ENCODE measurements around the gene TAAR2. TPM values are rescaled to one million over a fixed set of nuclear protein-coding genes. Genes with fewer than 3 reads are reported as not detected.
"Not testable (repeated sequence)": the region's sequence is repeated elsewhere in the genome, so short reads cannot be mapped to it uniquely, and the experiment has no call there.

Gene TAAR2
- total RNA-seq, 2 donors from 2014 or later, result not detected

GRCh38 chr6:132623106-132623845 lies 799 bp downstream of the TAAR2 start:
- ATAC-seq (no peak), DNase-seq (no peak)
- intact Hi-C loops (cut with DNase I, micrococcal nuclease), result no loop called here

GRCh38 chr6:132616677-132617076 lies 7.4 kb downstream of the TAAR2 start:
- intact Hi-C loops (cut with DNase I, micrococcal nuclease), result no loop called here
- ATAC-seq, result no peak
- DNase-seq, result no peak

- peak; percentile 19 for ATAC-seq
- no peak for DNase-seq
Measured at GRCh38 chr6:132614554-132614953, 9.5 kb downstream of the TAAR2 start.

GRCh38 chr6:132612449-132613108 lies 11.5 kb downstream of the TAAR2 start:
- intact Hi-C loops (cut with DNase I, micrococcal nuclease), result no loop called here
- no peak for DNase-seq
- peak; percentile 52 for ATAC-seq

More at GRCh38 chr6:132614554-132614953, 9.5 kb downstream of the TAAR2 start:
- intact Hi-C loops (cut with DNase I, micrococcal nuclease), result no loop called here

- intact Hi-C loops (cut with DNase I, micrococcal nuclease), result no loop called here
- DNase-seq (no peak), ATAC-seq (no peak)
Measured at GRCh38 chr6:132611616-132612015, 12.5 kb downstream of the TAAR2 start.

- intact Hi-C loops (cut with DNase I, micrococcal nuclease), result no loop called here
- DNase-seq (no peak), ATAC-seq (no peak)
Measured at GRCh38 chr6:132607544-132608233, 16.4 kb downstream of the TAAR2 start.

- intact Hi-C loops (cut with DNase I, micrococcal nuclease), result no loop called here
Measured at GRCh38 chr6:132604635-132605152, 19.4 kb downstream of the TAAR2 start.

GRCh38 chr6:132600900-132601299 lies 23.2 kb downstream of the TAAR2 start:
- intact Hi-C loops (cut with DNase I, micrococcal nuclease); DNase-seq; ATAC-seq: not testable (repeated sequence)

More at GRCh38 chr6:132604635-132605152, 19.4 kb downstream of the TAAR2 start:
- DNase-seq (no peak), ATAC-seq (peak; percentile 76)

- intact Hi-C loops (cut with DNase I, micrococcal nuclease), result no loop called here
Measured at GRCh38 chr6:132598473-132598872, 25.6 kb downstream of the TAAR2 start.

GRCh38 chr6:132596201-132596600 lies 27.9 kb downstream of the TAAR2 start:
- DNase-seq (no peak), ATAC-seq (no peak)
- intact Hi-C loops (cut with DNase I, micrococcal nuclease), result no loop called here

More at GRCh38 chr6:132598473-132598872, 25.6 kb downstream of the TAAR2 start:
- DNase-seq, result no peak
- peak; percentile 53 for ATAC-seq

GRCh38 chr6:132592855-132593254 lies 31.2 kb downstream of the TAAR2 start:
- intact Hi-C loops (cut with DNase I, micrococcal nuclease), result no loop called here
- no peak for DNase-seq
- no peak for ATAC-seq

GRCh38 chr6:132590362-132590761 lies 33.7 kb downstream of the TAAR2 start:
- DNase-seq (no peak), ATAC-seq (no peak)
- intact Hi-C loops (cut with DNase I, micrococcal nuclease), result no loop called here

GRCh38 chr6:132589454-132589853 lies 34.6 kb downstream of the TAAR2 start, which contains the start of gene TAAR5:
Gene TAAR5, minus strand, starts transcription at chr6:132589741. Its CDS starts 55 bp downstream, at chr6:132589686.
- DNase-seq (no peak), ATAC-seq (no peak)
- intact Hi-C loops (cut with DNase I, micrococcal nuclease), result no loop called here

GRCh38 chr6:132587424-132587823 lies 36.7 kb downstream of the TAAR2 start:
- DNase-seq (no peak), ATAC-seq (no peak)
- intact Hi-C loops (cut with DNase I, micrococcal nuclease), result no loop called here

GRCh38 chr6:132584698-132585097 lies 39.4 kb downstream of the TAAR2 start:
- intact Hi-C loops (cut with DNase I, micrococcal nuclease), result no loop called here
- ATAC-seq (no peak), DNase-seq (no peak)

- no peak for DNase-seq
- ATAC-seq, result no peak
- intact Hi-C loops (cut with DNase I, micrococcal nuclease), result no loop called here
Measured at GRCh38 chr6:132571774-132572173, 52.3 kb downstream of the TAAR2 start.

GRCh38 chr6:132570221-132570777 lies 53.8 kb downstream of the TAAR2 start, which contains the start of gene TAAR6:
Gene TAAR6, plus strand, starts transcription at chr6:132570322. Its CDS starts 0 bp downstream, at chr6:132570322.
- no peak for ATAC-seq

GRCh38 chr6:132569170-132569569 lies 54.9 kb downstream of the TAAR2 start:
- intact Hi-C loops (cut with DNase I, micrococcal nuclease), result no loop called here
- ATAC-seq (no peak), DNase-seq (no peak)

More at GRCh38 chr6:132570221-132570777, 53.8 kb downstream of the TAAR2 start, which contains the start of gene TAAR6:
- intact Hi-C loops (cut with DNase I, micrococcal nuclease), result no loop called here
- DNase-seq, result no peak

- DNase-seq (no peak), ATAC-seq (no peak)
Measured at GRCh38 chr6:132568611-132569010, 55.5 kb downstream of the TAAR2 start.

More at GRCh38 chr6:132568611-132569010, 55.5 kb downstream of the TAAR2 start:
- intact Hi-C loops (cut with DNase I, micrococcal nuclease), result no loop called here
